Pancreas (tissue), 10 donors: ENCODE measurements around the gene MAP7D3. TPM values are rescaled to one million over a fixed set of nuclear protein-coding genes. Genes with fewer than 3 reads are reported as not detected.
"Not testable (repeated sequence)": the region's sequence is repeated elsewhere in the genome, so short reads cannot be mapped to it uniquely, and the experiment has no call there.

Experiments used
- ATAC-seq, 4 donors: fragments of 200-7000 bp; cut with Tn5 transposase; one replicate each; pipeline versions ENCODE4 v1.8.0 to v1.9.1; 2020; ENCODE audit warnings: mild to moderate bottlenecking in 4 of 4, moderate library complexity in 4 of 4
- DNase-seq, 6 donors: peaks; one replicate each; pipeline ENCODE4 v3.0.0-alpha.2; 2020
- FAIRE-seq: peaks from 2 replicates; lab custom pipeline; 2012; peaks lifted over from hg19 to GRCh38; lab: Jason Lieb, UNC
- H3K27ac ChIP-seq, 4 donors: fragments of 200-600 bp; sonication (generic); 1 replicate in 3 of 4; 2 replicates in 1 of 4; pipeline versions ENCODE4 v1.5.0 to v1.8.0; 2020
- H3K27me3 ChIP-seq, 4 donors: fragments of 200-600 bp; one replicate each; pipeline ENCODE4 v1.8.0; 2021
- H3K36me3 ChIP-seq, 3 donors: fragments of 200-600 bp; sonication (generic) in 1 of 3; one replicate each; pipeline versions ENCODE4 v1.5.0 to v1.8.0; 2020 to 2021
- H3K4me1 ChIP-seq, 3 donors: fragments of 200-600 bp; one replicate each; pipeline ENCODE4 v1.8.0; 2021
- H3K4me3 ChIP-seq, 4 donors: fragments of 200-600 bp; sonication (generic) in 2 of 4; one replicate each; pipeline versions ENCODE4 v1.5.0 to v1.8.0; 2020 to 2021
- H3K9me3 ChIP-seq, 4 donors: fragments of 200-600 bp; one replicate each; pipeline ENCODE4 v1.8.0; 2021
- CTCF ChIP-seq, 4 donors: fragments of 200-600 bp; sonication (generic) in 3 of 4; IDR thresholded peaks; one replicate each; pipeline versions ENCODE4 v1.5.0 to v1.8.0; 2021; ENCODE audit warnings: antibody characterized with exemption in 4 of 4
- WGBS, 2 donors: extraction: QIAGEN DNeasy Blood & Tissue Kit; methylation state at CpG; one replicate each; pipeline ENCODE4 v1.1.7; 2013; 5-methylcytosine and 5-hydroxymethylcytosine counted together
- intact Hi-C, 3 donors: fragments of 100-400 bp; cut with DNase I; formaldehyde crosslinking; loops; one replicate each; pipeline versions ENCODE4 v1.11.1 to v1.14.2; 2022
- polyA plus RNA-seq, 2 donors: library from polyadenylated mRNA; stranded (reverse); fragments of 200-250 nt; gene quantifications; one replicate each; pipeline ENCODE4 v1.2.3, GENCODE V29; 2013
- total RNA-seq, 6 donors: library from RNA; stranded (reverse); fragmentation: NEBNext Ultra II Directional in 4 of 6; extraction: Animal tissue kit (Norgen Biotek cat#: 25700) in 4 of 6; gene quantifications; one replicate each; pipeline versions ENCODE4 v1.2.1 to v1.2.4, GENCODE V29; 2021 to 2023
- donor health status: healthy with polysubstance abuse.
- donor health status: DM: no; HTN: no; CAD: no; lungs with moderate emphysema.
- donor health status: DM: no; HTN: no; CAD: no.
- donor health status: control.
- donor health status: control.
- donor health status: Bipolar disorder and iron deficiency.
- donor health status: DM: yes; HTN: yes; CAD: no.
- donor health status: DM: no; HTN: no; CAD: no.
- donor health status: DM: no; HTN: no; CAD: no.
- donor health status: DM: yes; HTN: yes; CAD: no.

MAP7D3 gene
- total and polyA plus RNA-seq, 8 donors, result 1.1 to 3.6 (median 2.2) TPM

GRCh38 chrX:136255541-136255940 lies 4.3 kb upstream of the MAP7D3 start:
- Histone ChIP-seq H3K4me3 (no peak overlapping the region), H3K27ac (no peak overlapping the region), H3K27me3 (peaks cover 0 to 13% (median 0%) of the 10 kb centered on the region in 4 donors), H3K4me1 (no peaks in the 10 kb centered on the region), H3K9me3 (no peaks in the 10 kb centered on the region), H3K36me3 (no peaks in the 10 kb centered on the region)
- intact Hi-C loops, result no loop called here
- no peak for TF ChIP-seq CTCF (IDR thresholded peaks at IDR 0.05)
- no peak for ATAC-seq
- FAIRE-seq, result no peak
- 40 to 46% methylated on average over 5 of the region's 5 CpGs for WGBS, 2 donors
- no peak for DNase-seq

GRCh38 chrX:136250191-136251040 lies 784 bp downstream of the MAP7D3 start:
- Histone ChIP-seq H3K27ac (peak overlapping the region in 2 of 4 donors; percentile 41 to 42), H3K4me3 (peak overlapping the region; percentile 41 to 63 (median 57)), H3K27me3 (peaks cover 0 to 15% (median 0%) of the 10 kb centered on the region in 4 donors), H3K9me3 (no peaks in the 10 kb centered on the region), H3K4me1 (no peaks in the 10 kb centered on the region), H3K36me3 (no peaks in the 10 kb centered on the region)
- WGBS, 2 donors, result 4 to 19% methylated on average over 39 to 53 of the region's 53 CpGs
- TF ChIP-seq CTCF (IDR thresholded peaks at IDR 0.05), result no peak
- no peak for DNase-seq
- peak; percentile 51 to 59 (median 56) for ATAC-seq
- intact Hi-C loops, result no loop called here
- no peak for FAIRE-seq

- Histone ChIP-seq H3K4me3 (no peak overlapping the region), H3K27me3 (peaks cover 0 to 6% (median 0%) of the 10 kb centered on the region in 4 donors), H3K36me3 (no peaks in the 10 kb centered on the region), H3K9me3 (no peaks in the 10 kb centered on the region), H3K27ac (no peak overlapping the region), H3K4me1 (no peaks in the 10 kb centered on the region)
- peak; percentile 47 for FAIRE-seq
- 62 to 71% methylated on average over 6 of the region's 6 CpGs for WGBS, 2 donors
- no peak for TF ChIP-seq CTCF (IDR thresholded peaks at IDR 0.05)
- intact Hi-C loops, result no loop called here
- DNase-seq, result no peak
- ATAC-seq, result no peak
Measured at GRCh38 chrX:136246201-136246600, 5.0 kb downstream of the MAP7D3 start.

- intact Hi-C loops, H3K27me3 ChIP-seq, H3K36me3 ChIP-seq, FAIRE-seq, H3K4me3 ChIP-seq, H3K27ac ChIP-seq, H3K9me3 ChIP-seq, ATAC-seq, DNase-seq, H3K4me1 ChIP-seq: not testable (repeated sequence)
- 100% methylated on average over 2 of the region's 4 CpGs for WGBS, 2 donors
Measured at GRCh38 chrX:136237849-136238248, 13.4 kb downstream of the MAP7D3 start.

GRCh38 chrX:136237074-136237473 lies 14.1 kb downstream of the MAP7D3 start:
- no peaks in the 10 kb centered on the region for H3K36me3 ChIP-seq
- no peak for TF ChIP-seq CTCF (IDR thresholded peaks at IDR 0.05)
- no peaks in the 10 kb centered on the region for H3K4me1 ChIP-seq
- ATAC-seq (no peak), FAIRE-seq (peak; percentile 20), DNase-seq (no peak)
- intact Hi-C loops, result no loop called here
- no peaks in the 10 kb centered on the region for H3K9me3 ChIP-seq
- H3K27me3 ChIP-seq, result peaks cover 0 to 8% (median 0%) of the 10 kb centered on the region in 4 donors
- WGBS, 2 donors, result 67 to 83% methylated on average over 3 of the region's 3 CpGs
- no peak overlapping the region for H3K4me3 ChIP-seq
- H3K27ac ChIP-seq, result no peak overlapping the region
